GM21390 (cell line): ENCODE results near the gene VAMP2.

Experiments
- ATAC-seq: cut with Tn5 transposase; IDR thresholded peaks from one replicate; pipeline ENCODE4 v1.9.1; 2021; ENCODE audit not compliant: unreplicated experiment

VAMP2 gene, protein sequence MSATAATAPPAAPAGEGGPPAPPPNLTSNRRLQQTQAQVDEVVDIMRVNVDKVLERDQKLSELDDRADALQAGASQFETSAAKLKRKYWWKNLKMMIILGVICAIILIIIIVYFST

DNA sequence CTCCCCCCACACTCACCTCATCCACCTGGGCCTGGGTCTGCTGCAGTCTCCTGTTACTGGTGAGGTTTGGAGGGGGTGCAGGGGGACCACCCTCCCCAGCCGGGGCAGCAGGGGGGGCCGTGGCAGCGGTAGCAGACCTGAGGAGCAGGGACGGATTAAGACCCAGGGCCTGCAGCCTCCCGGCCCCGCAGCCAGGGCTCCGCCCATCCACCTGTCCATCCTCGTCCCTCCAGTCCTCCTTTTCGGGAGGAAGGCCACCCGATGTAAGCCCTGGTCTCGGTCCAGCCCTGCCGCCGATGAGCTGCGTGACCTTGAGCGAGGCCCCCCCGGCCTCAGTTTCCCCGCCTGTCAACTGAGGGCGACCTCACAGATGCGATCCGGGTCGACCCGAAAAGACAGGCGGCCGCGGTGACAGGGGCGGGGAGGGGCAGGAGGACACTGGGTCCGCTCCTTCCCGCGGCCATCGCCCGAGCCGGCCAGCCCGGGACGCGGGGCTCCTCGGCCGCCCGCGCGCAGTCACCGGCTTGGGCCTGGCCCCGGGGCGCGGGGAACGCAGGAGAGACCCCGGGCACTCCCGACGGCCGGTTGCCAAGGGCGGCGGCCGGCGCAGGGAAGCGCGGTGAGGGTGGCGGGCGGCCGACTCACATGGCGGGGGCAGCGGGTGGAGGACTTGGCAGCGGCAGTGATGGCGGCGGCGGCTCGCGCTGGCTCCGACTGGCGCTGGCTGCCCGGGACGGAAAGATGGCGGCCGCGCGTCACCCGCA lies at the start of gene VAMP2:
Gene VAMP2 (minus strand): TSS at position 716 of the 764 bp plus-strand sequence. CDS start 69 bp downstream, at position 647.
- no peak for ATAC-seq

- no peak for ATAC-seq
Measured at GRCh38 chr17:8210761-8211458, 48.2 kb upstream of the VAMP2 start.

DNA sequence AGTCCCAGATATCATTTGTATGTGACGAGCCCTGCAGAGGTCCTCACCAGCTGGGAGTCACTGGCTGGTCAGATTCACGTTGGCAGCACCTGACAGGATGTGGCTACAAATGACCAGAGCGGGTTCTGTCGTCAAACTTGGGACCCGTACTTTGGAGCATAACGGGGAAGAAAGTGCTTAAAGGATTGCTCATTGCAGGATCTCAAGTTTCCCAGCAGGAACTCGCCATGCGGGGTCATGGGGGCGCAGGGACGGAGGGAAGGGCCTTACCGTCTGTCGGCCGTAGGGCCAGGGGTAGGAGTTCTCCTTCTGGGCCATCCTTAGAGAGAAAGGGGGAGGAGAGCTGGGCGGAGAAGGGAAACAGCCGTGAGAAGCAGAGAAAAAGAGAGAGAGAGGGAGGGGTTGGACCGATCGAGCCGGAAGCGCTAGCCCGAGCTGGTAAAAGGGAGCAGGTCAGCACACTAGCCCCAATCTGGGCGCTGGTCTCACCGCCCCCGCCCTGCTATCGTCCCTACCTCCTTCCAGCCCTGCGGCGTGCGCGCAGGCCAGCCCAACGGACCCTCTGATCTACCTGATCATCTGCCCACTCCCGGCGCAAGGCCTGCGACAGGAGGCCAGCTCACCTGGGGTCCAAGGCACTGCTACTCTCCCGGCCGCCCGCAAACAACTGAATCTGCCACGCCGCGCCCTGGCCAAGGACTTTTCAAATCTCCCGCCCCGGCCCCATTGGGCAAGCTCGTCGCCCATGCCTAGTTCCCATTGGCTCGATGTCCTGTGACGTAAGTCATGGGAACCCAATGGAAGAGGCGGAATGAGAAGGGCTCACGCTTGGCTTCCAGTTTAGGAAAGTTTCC lies 47.4 kb upstream of the VAMP2 start, which contains the start of gene AURKB:
Gene AURKB (minus strand): TSS at position 669 of the 854 bp plus-strand sequence. CDS start 351 bp downstream, at position 318.
- ATAC-seq: peak; percentile 84

- no peak for ATAC-seq
Measured at GRCh38 chr17:8206536-8206935, 43.8 kb upstream of the VAMP2 start.

GRCh38 chr17:8204761-8205555 lies 42.2 kb upstream of the VAMP2 start:
- ATAC-seq: no peak

- no peak for ATAC-seq
Measured at GRCh38 chr17:8192070-8192815, 29.5 kb upstream of the VAMP2 start.

GRCh38 chr17:8190506-8190905 lies 27.8 kb upstream of the VAMP2 start:
- ATAC-seq: no peak

DNA sequence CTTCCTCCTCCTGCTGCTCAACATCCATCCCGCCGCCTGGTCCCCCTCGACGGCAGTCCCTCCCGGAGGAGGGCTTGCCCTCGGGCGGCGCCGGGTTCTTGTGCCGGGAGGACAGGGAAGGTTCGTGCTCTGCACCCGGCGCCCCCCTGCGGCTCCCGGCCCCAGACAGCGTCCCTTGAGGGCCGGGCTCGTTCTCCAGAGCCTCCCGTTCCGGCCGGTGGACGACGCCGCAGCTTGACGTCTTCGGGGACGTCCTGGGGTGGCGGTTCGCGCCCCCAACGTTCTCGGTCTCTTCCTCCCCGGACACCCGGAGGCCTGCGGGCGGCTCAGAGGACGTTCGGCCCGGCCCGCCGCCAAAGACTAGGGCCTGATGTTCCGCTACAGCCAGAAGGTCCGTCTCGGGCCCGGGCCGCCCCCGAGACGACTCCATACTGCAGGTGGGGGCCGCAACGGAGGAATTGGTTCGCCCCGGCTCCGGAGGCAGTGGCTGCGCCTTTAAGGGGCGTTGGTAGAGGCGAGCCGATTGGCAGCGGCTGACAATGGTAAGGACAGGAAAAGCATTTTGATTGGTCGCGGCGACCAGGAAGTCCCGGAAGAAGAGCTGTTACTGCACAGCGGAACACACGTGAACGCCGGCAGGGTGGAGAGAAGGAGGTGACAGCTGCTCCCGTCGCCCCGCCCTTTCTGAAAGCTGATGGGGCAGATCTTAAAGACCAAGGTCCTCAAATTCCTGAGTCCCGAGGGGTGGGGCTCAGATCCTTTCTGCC lies 27.1 kb upstream of the VAMP2 start, which contains the start of gene BORCS6:
Gene BORCS6 (minus strand): TSS at position 470 of the 767 bp plus-strand sequence. CDS start 40 bp downstream, at position 430.
- peak; percentile 53 for ATAC-seq

GRCh38 chr17:8189041-8189710 lies 26.4 kb upstream of the VAMP2 start:
- peak; percentile 1 for ATAC-seq

DNA sequence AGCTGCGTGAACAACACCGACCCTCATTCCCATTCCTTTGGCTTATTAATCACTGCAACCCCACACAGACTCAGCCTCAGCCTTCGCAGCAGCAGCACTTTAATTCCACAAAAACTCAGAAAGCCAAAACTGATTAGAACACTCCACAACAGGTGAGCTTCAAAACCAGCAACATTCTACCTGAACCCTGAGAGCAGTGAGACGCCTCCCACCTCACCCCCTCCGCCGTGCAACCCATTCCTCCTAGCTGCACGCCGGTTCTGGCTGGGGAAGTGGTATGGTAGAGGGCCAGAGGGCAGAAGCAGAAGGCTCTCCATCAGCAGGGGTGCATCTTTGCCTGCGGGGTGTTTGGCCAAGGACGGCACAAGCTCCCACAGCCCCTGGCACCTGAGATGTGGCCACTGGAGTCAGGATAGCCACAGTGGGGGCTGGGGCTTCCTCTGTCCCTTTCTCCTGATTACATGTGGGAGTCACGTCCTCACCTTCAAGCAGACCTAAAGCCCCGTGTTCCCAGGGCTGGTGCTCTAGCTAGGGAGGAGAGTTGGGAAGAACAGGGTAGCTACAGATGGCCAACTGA lies 25.6 kb upstream of the VAMP2 start:
- no peak for ATAC-seq

GRCh38 chr17:8187517-8188262 lies 24.9 kb upstream of the VAMP2 start:
- ATAC-seq: peak; percentile 22

DNA sequence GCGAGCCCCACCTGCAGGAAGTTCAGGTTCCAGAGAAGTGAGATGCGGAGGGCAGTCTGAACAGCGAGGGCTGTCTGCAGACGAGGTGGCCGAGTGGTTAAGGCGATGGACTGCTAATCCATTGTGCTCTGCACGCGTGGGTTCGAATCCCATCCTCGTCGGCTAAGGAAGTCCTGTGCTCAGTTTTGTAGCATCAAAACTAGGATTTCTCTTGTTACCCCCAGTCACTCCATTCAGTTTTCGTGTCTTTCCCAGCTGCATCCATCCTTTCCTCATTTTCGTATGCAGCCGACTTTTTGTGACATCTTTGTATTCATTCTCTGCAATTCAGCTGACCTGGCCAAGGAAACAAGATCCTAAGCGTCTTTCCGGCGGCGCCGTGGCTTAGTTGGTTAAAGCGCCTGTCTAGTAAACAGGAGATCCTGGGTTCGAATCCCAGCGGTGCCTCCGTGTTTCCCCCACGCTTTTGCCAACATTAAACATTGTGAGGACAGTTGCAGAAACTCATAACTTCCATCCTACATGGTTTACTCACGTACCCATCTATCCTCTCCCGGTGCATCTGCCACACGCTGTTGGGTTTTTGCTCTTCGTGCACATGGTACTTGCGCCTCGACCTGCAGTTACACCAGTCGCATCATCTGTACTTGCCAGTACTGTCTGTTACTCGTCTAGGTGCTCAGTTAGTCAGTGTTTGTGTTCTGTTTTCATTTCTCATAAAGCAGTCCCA lies 24.2 kb upstream of the VAMP2 start:
- ATAC-seq: peak; percentile 17

GRCh38 chr17:8186446-8186786 lies 23.7 kb upstream of the VAMP2 start:
- no peak for ATAC-seq

GRCh38 chr17:8185582-8186445 lies 23.1 kb upstream of the VAMP2 start:
- no peak for ATAC-seq

DNA sequence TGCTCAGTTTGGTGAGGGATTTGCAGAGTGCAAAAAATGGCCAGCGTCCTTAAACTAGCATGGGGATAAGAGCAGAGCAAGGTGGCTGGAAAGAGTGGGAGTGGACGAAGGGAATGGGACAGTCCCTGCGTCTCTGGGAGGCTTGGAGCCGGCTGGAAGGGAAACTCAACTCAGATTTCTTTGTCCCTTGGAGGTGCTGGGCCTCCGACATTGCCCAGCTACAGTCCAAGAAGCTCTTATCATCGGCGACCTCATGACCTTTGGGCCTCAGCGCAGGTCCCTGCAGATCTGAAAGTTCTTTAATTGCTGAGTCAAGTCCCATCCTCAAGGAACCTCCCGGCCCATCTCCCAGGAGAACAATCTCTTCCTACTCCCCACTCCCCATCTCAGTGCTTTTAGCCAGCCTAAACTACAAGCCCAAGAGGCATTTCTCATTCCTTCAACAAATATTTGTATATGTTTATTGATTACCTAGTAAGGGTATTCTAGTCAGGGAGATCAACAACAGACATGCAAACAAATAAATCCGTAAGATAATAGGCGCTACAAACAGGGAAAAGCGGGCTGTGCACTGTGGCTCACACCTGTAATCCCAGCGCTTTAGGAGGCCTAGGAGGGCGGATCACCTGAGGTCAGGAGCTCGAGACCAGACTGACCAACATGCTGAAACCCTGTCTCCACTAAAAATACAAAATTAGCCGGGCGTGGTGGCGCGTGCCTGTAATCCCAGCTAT lies 14.4 kb upstream of the VAMP2 start:
- no peak for ATAC-seq
